H1 (cell line): Measurements from ENCODE around the gene CYBB. TPM values are rescaled to one million over a fixed set of nuclear protein-coding genes. Genes with fewer than 3 reads are reported as not detected.

Source experiments
- polyA plus RNA-seq, 7 experiments: library from polyadenylated mRNA; depleted of rRNA in 3 of 7; stranded (reverse) in 5 of 7; unstranded in 2 of 7; fragments of >200 nt in 5 of 7; fragments of 200-250 nt in 2 of 7; gene quantifications; 1 replicate in 5 of 7; 2 replicates in 1 of 7; 4 replicates in 1 of 7; pipeline versions ENCODE4 v1.2.1 to v1.2.3, GENCODE V29; 2011 to 2013; ENCODE audit warnings: missing spikeins in 2 of 7, mixed read lengths in 2 of 7
- total RNA-seq: library from RNA; stranded (reverse); fragmentation: NEBNext Ultra II Directional; extraction: Animal tissue kit (Norgen Biotek cat#: 25700); gene quantifications from 2 replicates; pipeline ENCODE4 v1.2.1, GENCODE V29; 2021
- TF ChIP-seq, protein P1 (sequence below), 3 experiments: IDR thresholded peaks; 1 replicate in 2 of 3; 2 replicates in 1 of 3; pipeline versions ENCODE4 v1.5.1 to v1.6.1; 2011; ENCODE audit warnings: low read length in 3 of 3, mild to moderate bottlenecking in 3 of 3, inconsistent platforms in 2 of 3, low read depth in 1 of 3, moderate library complexity in 1 of 3; ENCODE audit not compliant: insufficient read depth in 1 of 3; ENCODE audit errors: control extremely low read depth in 1 of 3
- TF ChIP-seq, protein P2 (sequence below): IDR thresholded peaks from 2 replicates; pipeline ENCODE4 v1.6.1; 2011; ENCODE audit warnings: low read length, improper control_type of control experiment

Gene CYBB
- total and polyA plus RNA-seq, 2 of the 8 experiments (the other 6 are each of a cell fraction or from before 2014, with no cell fraction given) = 0.03 to 0.09 TPM

DNA sequence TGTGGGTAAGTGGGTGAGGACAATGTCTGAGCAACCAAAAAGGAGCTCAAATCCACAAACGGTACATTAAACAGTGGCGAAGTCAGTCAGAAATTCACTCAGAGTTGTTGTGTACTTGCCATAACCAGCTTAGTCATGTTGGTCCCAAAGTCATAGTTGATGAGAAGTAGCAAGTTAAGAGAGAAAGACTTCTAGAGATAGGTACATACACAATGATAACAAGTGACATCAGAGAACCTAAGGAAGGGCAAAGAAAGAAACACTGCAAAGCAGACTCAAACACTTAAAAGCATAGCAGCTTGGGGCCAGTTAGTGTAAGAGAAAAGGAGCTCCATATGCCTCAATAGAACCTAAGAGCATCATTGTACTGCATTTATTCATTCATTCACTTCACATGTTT lies 37.3 kb downstream of the CYBB start (continued):
- TF ChIP-seq, protein P1, sequence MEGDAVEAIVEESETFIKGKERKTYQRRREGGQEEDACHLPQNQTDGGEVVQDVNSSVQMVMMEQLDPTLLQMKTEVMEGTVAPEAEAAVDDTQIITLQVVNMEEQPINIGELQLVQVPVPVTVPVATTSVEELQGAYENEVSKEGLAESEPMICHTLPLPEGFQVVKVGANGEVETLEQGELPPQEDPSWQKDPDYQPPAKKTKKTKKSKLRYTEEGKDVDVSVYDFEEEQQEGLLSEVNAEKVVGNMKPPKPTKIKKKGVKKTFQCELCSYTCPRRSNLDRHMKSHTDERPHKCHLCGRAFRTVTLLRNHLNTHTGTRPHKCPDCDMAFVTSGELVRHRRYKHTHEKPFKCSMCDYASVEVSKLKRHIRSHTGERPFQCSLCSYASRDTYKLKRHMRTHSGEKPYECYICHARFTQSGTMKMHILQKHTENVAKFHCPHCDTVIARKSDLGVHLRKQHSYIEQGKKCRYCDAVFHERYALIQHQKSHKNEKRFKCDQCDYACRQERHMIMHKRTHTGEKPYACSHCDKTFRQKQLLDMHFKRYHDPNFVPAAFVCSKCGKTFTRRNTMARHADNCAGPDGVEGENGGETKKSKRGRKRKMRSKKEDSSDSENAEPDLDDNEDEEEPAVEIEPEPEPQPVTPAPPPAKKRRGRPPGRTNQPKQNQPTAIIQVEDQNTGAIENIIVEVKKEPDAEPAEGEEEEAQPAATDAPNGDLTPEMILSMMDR (IDR thresholded peaks at IDR 0.05; ENCODE audit: control extremely low read depth in 1 of 3, insufficient read depth in 1 of 3, low read depth in 1 of 3, low read length in 3 of 3) = no peak
- TF ChIP-seq, protein P2, sequence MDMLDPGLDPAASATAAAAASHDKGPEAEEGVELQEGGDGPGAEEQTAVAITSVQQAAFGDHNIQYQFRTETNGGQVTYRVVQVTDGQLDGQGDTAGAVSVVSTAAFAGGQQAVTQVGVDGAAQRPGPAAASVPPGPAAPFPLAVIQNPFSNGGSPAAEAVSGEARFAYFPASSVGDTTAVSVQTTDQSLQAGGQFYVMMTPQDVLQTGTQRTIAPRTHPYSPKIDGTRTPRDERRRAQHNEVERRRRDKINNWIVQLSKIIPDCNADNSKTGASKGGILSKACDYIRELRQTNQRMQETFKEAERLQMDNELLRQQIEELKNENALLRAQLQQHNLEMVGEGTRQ = no peak
